NCI-H524 treated with DMSO at 0.1 percent for 48 hours (cell line): ENCODE measurements around the gene PPP1R13L.
"Not testable (repeated sequence)": the region's sequence is repeated elsewhere in the genome, so short reads cannot be mapped to it uniquely, and the experiment has no call there.

ENCODE experiments used
- DNase-seq: peaks from one replicate; lab custom pipeline; 2025; lab: John Stamatoyannopoulos, UW

Gene PPP1R13L

GRCh38 chr19:45429896-45430295, 25.0 kb upstream of the PPP1R13L start:
- DNase-seq = not testable (repeated sequence)

- DNase-seq = no peak
Observed at GRCh38 chr19:45428384-45429231, 23.7 kb upstream of the PPP1R13L start.

- DNase-seq = no peak
Observed at GRCh38 chr19:45424191-45425058, 19.6 kb upstream of the PPP1R13L start.

GRCh38 chr19:45423589-45424190, 18.8 kb upstream of the PPP1R13L start, which contains the start of gene ERCC1:
ERCC1 (minus strand) TSS chr19:45423917; CDS start chr19:45423374, 543 bp downstream.
- DNase-seq = peak; percentile 86

GRCh38 chr19:45423033-45423588, 18.2 kb upstream of the PPP1R13L start:
- DNase-seq = no peak

- no peak for DNase-seq
Observed at GRCh38 chr19:45421947-45422498, 17.2 kb upstream of the PPP1R13L start.

GRCh38 chr19:45420871-45421270, 16.0 kb upstream of the PPP1R13L start:
- no peak for DNase-seq

- no peak for DNase-seq
Observed at GRCh38 chr19:45420356-45420755, 15.5 kb upstream of the PPP1R13L start.

- DNase-seq = no peak
Observed at GRCh38 chr19:45419895-45420294, 15.0 kb upstream of the PPP1R13L start.

GRCh38 chr19:45419396-45419795, 14.5 kb upstream of the PPP1R13L start:
- DNase-seq = no peak

GRCh38 chr19:45418802-45419201, 13.9 kb upstream of the PPP1R13L start:
- DNase-seq = no peak

- no peak for DNase-seq
Observed at GRCh38 chr19:45417151-45417550, 12.3 kb upstream of the PPP1R13L start.

- no peak for DNase-seq
Observed at GRCh38 chr19:45414468-45414867, 9.6 kb upstream of the PPP1R13L start.

- no peak for DNase-seq
Observed at GRCh38 chr19:45413497-45413896, 8.6 kb upstream of the PPP1R13L start.

GRCh38 chr19:45410330-45410729, 5.5 kb upstream of the PPP1R13L start:
- DNase-seq = not testable (repeated sequence)

- DNase-seq = no peak
Observed at GRCh38 chr19:45409557-45409920, 4.7 kb upstream of the PPP1R13L start.

GRCh38 chr19:45408830-45409556, 4.1 kb upstream of the PPP1R13L start:
- DNase-seq = no peak

GRCh38 chr19:45408121-45408520, 3.3 kb upstream of the PPP1R13L start:
- no peak for DNase-seq

GRCh38 chr19:45407585-45407984, 2.7 kb upstream of the PPP1R13L start:
- DNase-seq = not testable (repeated sequence)

- no peak for DNase-seq
Observed at GRCh38 chr19:45407091-45407375, 2.2 kb upstream of the PPP1R13L start.
